Measurements from ENCODE around the gene IGLL1.
A peak's percentile ranks its signal among the peaks of the same experiment; 100 is the strongest.

IGLL1 gene

GRCh38 chr22:23569291-23569690 lies 10.8 kb downstream of the IGLL1 start:
- in situ Hi-C loops (cut with MboI; ENCODE audit: low sequenced_read_pairs, unreplicated experiment): no loop called here

GRCh38 chr22:23566705-23567475 lies 13.2 kb downstream of the IGLL1 start:
- in situ Hi-C loops (cut with MboI; ENCODE audit: low sequenced_read_pairs, unreplicated experiment): no loop called here
- no peak for DNase-seq (ENCODE audit: low spot score)
- TF ChIP-seq CTCF (IDR thresholded peaks at IDR 0.05; ENCODE audit: borderline replicate concordance, control extremely low read depth, extremely low read depth, insufficient read depth, missing control alignments): no peak

More at GRCh38 chr22:23569291-23569690, 10.8 kb downstream of the IGLL1 start:
- no peak for TF ChIP-seq CTCF (IDR thresholded peaks at IDR 0.05; ENCODE audit: borderline replicate concordance, control extremely low read depth, extremely low read depth, insufficient read depth, missing control alignments)
- DNase-seq (ENCODE audit: low spot score): no peak

- no peak for TF ChIP-seq CTCF (IDR thresholded peaks at IDR 0.05; ENCODE audit: borderline replicate concordance, control extremely low read depth, extremely low read depth, insufficient read depth, missing control alignments)
Measured at GRCh38 chr22:23565915-23566704, 14.0 kb downstream of the IGLL1 start.

GRCh38 chr22:23565305-23565914 lies 14.7 kb downstream of the IGLL1 start:
- in situ Hi-C loops (cut with MboI; ENCODE audit: low sequenced_read_pairs, unreplicated experiment): no loop called here
- no peak for TF ChIP-seq CTCF (IDR thresholded peaks at IDR 0.05; ENCODE audit: borderline replicate concordance, control extremely low read depth, extremely low read depth, insufficient read depth, missing control alignments)
- peak; percentile 50 for DNase-seq (ENCODE audit: low spot score)

More at GRCh38 chr22:23565915-23566704, 14.0 kb downstream of the IGLL1 start:
- DNase-seq (ENCODE audit: low spot score): no peak
- in situ Hi-C loops (cut with MboI; ENCODE audit: low sequenced_read_pairs, unreplicated experiment): no loop called here

- in situ Hi-C loops (cut with MboI; ENCODE audit: low sequenced_read_pairs, unreplicated experiment): no loop called here
- no peak for DNase-seq (ENCODE audit: low spot score)
- no peak for TF ChIP-seq CTCF (IDR thresholded peaks at IDR 0.05; ENCODE audit: borderline replicate concordance, control extremely low read depth, extremely low read depth, insufficient read depth, missing control alignments)
Measured at GRCh38 chr22:23564276-23564675, 15.8 kb downstream of the IGLL1 start.

GRCh38 chr22:23563111-23563510 lies 17.0 kb downstream of the IGLL1 start:
- in situ Hi-C loops (cut with MboI; ENCODE audit: low sequenced_read_pairs, unreplicated experiment): no loop called here
- no peak for TF ChIP-seq CTCF (IDR thresholded peaks at IDR 0.05; ENCODE audit: borderline replicate concordance, control extremely low read depth, extremely low read depth, insufficient read depth, missing control alignments)
- DNase-seq (ENCODE audit: low spot score): no peak
